CD4-positive, alpha-beta T cell (primary cell): ENCODE data around the gene KRT14. TPM values are rescaled to one million over a fixed set of nuclear protein-coding genes. Genes with fewer than 3 reads are reported as not detected.

Source experiments
- ATAC-seq: fragments of 200-7000 bp; cut with Tn5 transposase; one replicate; pipeline ENCODE4 v1.10.0; 2022; ENCODE audit warnings: mild to moderate bottlenecking; ENCODE audit not compliant: poor library complexity
- CTCF ChIA-PET: fragments of 350-600 bp; sonication (Branson Sonifier 250); formaldehyde crosslinking; loops from one replicate; lab custom pipeline; 2021; ENCODE audit warnings: antibody characterized with exemption, inconsistent platforms; lab: Charles Lee
- POLR2A ChIA-PET: fragments of 350-600 bp; sonication (Branson Sonifier 250); formaldehyde crosslinking; loops from one replicate; lab custom pipeline; 2021; ENCODE audit warnings: antibody characterized with exemption, inconsistent platforms; lab: Charles Lee
- DNase-seq, 14 experiments: peaks; one replicate each; pipeline ENCODE4 v3.0.0-alpha.2; 2013 to 2020; ENCODE audit warnings: mixed read lengths in 2 of 14
- H3K27ac ChIP-seq, 2 donors: one replicate each; pipeline versions ENCODE4 v1.5.1 to v1.7.0; 2013; ENCODE audit warnings: low read length in 2 of 2, low read depth in 1 of 2, mild to moderate bottlenecking in 1 of 2
- H3K27me3 ChIP-seq, 2 experiments: 1 replicate in 1 of 2; 2 replicates in 1 of 2; pipeline versions ENCODE4 v1.6.1 to v1.7.0; 2013; ENCODE audit warnings: low read length in 2 of 2, control low read depth in 1 of 2, mild to moderate bottlenecking in 1 of 2, moderate library complexity in 1 of 2; ENCODE audit not compliant: insufficient read depth in 2 of 2, control insufficient read depth in 1 of 2
- H3K36me3 ChIP-seq: one replicate; pipeline ENCODE4 v1.6.1; 2013; ENCODE audit warnings: low read length, control low read depth; ENCODE audit not compliant: insufficient read depth
- H3K4me1 ChIP-seq: one replicate; pipeline ENCODE4 v1.6.1; 2013; ENCODE audit warnings: low read length, control low read depth; ENCODE audit not compliant: insufficient read depth
- H3K4me3 ChIP-seq: one replicate; pipeline ENCODE4 v1.5.1; 2013; ENCODE audit warnings: mild to moderate bottlenecking, low read length, moderate library complexity
- H3K9me3 ChIP-seq, 2 experiments: 1 replicate in 1 of 2; 2 replicates in 1 of 2; pipeline versions ENCODE4 v1.6.1 to v1.7.0; 2013; ENCODE audit warnings: low read length in 2 of 2, mild to moderate bottlenecking in 2 of 2, control low read depth in 1 of 2, moderate library complexity in 1 of 2; ENCODE audit not compliant: control insufficient read depth in 1 of 2, insufficient read depth in 1 of 2
- H3K27ac Mint-ChIP-seq: one replicate; pipeline ENCODE4 v1.8.0; 2020; ENCODE audit warnings: mixed read lengths
- H3K27me3 Mint-ChIP-seq: one replicate; pipeline ENCODE4 v1.8.0; 2021; ENCODE audit warnings: mixed read lengths
- H3K36me3 Mint-ChIP-seq: one replicate; pipeline ENCODE4 v1.8.0; 2021; ENCODE audit warnings: low read depth, mixed read lengths
- H3K4me1 Mint-ChIP-seq: one replicate; pipeline ENCODE4 v1.8.0; 2021; ENCODE audit warnings: low read depth, mixed read lengths
- H3K4me3 Mint-ChIP-seq: one replicate; pipeline ENCODE4 v1.8.0; 2020; ENCODE audit warnings: mild to moderate bottlenecking, mixed read lengths
- H3K9me3 Mint-ChIP-seq: one replicate; pipeline ENCODE4 v1.8.0; 2020; ENCODE audit warnings: mixed read lengths
- CTCF ChIP-seq: fragments of 200-600 bp; IDR thresholded peaks from one replicate; pipeline ENCODE4 v1.8.0; 2022; ENCODE audit warnings: antibody characterized with exemption, mild to moderate bottlenecking
- intact Hi-C, 2 experiments: fragments of 100-400 bp; cut with DNase I in 1 of 2; cut with micrococcal nuclease in 1 of 2; formaldehyde crosslinking; loops; one replicate each; pipeline versions ENCODE4 v1.15.1 to v1.9.0; 2023 to 2025; cut with DNase I, micrococcal nuclease
- total RNA-seq, 174 experiments: library from RNA in 2 of 174; stranded (reverse) in 2 of 174; gene quantifications; one replicate each; pipeline ENCODE4 v1.2.3 and lab custom pipeline; 2021 to 2026

KRT14 gene
- total RNA-seq, 2 experiments from 2014 or later: not detected

GRCh38 chr17:41534899-41535546, 51.7 kb downstream of the KRT14 start:
- Mint-ChIP-seq H3K36me3 (no peaks in the 10 kb centered on the region), H3K4me3 (no peak overlapping the region), H3K27me3 (peaks cover 50% of the 10 kb centered on the region), H3K4me1 (no peaks in the 10 kb centered on the region), H3K9me3 (no peaks in the 10 kb centered on the region), H3K27ac (no peak overlapping the region)
- CTCF ChIA-PET: interaction anchor here (1.8 kb wide), 1 partner anchor 14 kb away, joined by 6 read pairs; no protein-coding TSS in a partner anchor
- no peaks in the 10 kb centered on the region for H3K9me3 ChIP-seq
- H3K27me3 ChIP-seq: peaks cover 10 to 19% of the 10 kb centered on the region in 2 experiments
- POLR2A ChIA-PET: no interaction called here
- no peak for TF ChIP-seq CTCF
- H3K27ac ChIP-seq: no peak overlapping the region
- no peaks in the 10 kb centered on the region for H3K4me1 ChIP-seq
- intact Hi-C loops: no loop called here
- no peak for DNase-seq
- no peak overlapping the region for H3K4me3 ChIP-seq
- ATAC-seq: no peak
- no peaks in the 10 kb centered on the region for H3K36me3 ChIP-seq

GRCh38 chr17:41533613-41534012, 53.1 kb downstream of the KRT14 start:
- Mint-ChIP-seq H3K36me3 (no peaks in the 10 kb centered on the region), H3K4me3 (no peak overlapping the region), H3K9me3 (no peaks in the 10 kb centered on the region), H3K27ac (no peak overlapping the region), H3K27me3 (peaks cover 64% of the 10 kb centered on the region), H3K4me1 (peaks cover 7% of the 10 kb centered on the region)
- ATAC-seq (no peak), DNase-seq (no peak)
- Histone ChIP-seq H3K4me1 (peaks cover 2% of the 10 kb centered on the region), H3K27me3 (peaks cover 23 to 26% of the 10 kb centered on the region in 2 experiments), H3K36me3 (no peaks in the 10 kb centered on the region), H3K4me3 (no peak overlapping the region), H3K27ac (no peak overlapping the region), H3K9me3 (no peaks in the 10 kb centered on the region)
- ChIA-PET POLR2A (no interaction called here), CTCF (no interaction called here)
- TF ChIP-seq CTCF: no peak
- intact Hi-C loops: no loop called here

DNA sequence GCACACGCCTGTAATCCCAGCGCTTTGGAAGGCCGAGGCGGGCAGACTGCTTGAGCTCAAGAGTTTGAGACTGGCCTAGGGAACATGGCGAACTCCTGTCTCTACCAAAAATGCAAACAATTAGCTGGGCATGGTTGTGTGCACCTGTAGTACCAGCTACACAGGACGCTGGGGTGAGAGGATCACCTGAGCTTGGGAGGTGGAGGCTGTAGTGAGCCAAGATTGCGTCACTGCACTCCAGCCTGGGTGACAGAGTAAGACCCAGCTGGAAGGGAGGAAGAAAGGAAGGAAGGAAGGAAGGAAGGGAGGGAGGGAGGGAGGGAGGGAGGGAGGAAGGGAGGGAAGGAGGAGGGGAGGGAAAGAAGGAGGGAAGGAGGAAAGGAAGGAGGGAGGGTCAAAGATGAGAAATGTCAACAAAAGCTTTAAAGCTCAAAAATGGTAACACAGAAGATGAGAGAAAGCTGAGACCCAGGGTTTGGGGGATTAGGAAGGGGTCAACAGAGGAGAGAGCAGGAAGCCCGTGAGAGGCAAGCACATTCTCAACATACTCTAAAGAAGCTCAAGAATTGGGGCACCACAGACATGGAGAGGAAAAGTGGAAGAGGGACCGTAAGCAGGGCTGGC, 53.6 kb downstream of the KRT14 start:
- Mint-ChIP-seq H3K4me3 (no peak overlapping the region), H3K4me1 (peaks cover 11% of the 10 kb centered on the region), H3K36me3 (no peaks in the 10 kb centered on the region), H3K9me3 (no peaks in the 10 kb centered on the region), H3K27me3 (peaks cover 69% of the 10 kb centered on the region), H3K27ac (no peak overlapping the region)
- no peak for TF ChIP-seq CTCF
- H3K9me3 ChIP-seq: peaks cover 0 to 3% of the 10 kb centered on the region in 2 experiments
- ATAC-seq: no peak
- H3K36me3 ChIP-seq: no peaks in the 10 kb centered on the region
- CTCF ChIA-PET: no interaction called here
- intact Hi-C loops: no loop called here
- H3K4me3 ChIP-seq: no peak overlapping the region
- H3K4me1 ChIP-seq: peaks cover 7% of the 10 kb centered on the region
- DNase-seq: no peak
- H3K27me3 ChIP-seq: peaks cover 29 to 31% of the 10 kb centered on the region in 2 experiments
- POLR2A ChIA-PET: no interaction called here
- H3K27ac ChIP-seq: no peak overlapping the region

Other genes with a start within 250 kb of the KRT14 start
- gene KRT33A, start 236.1 kb downstream of the KRT14 start, total RNA-seq: not detected
- not detected for gene KRT33B, start 217.1 kb downstream of the KRT14 start, total RNA-seq
- not detected for gene KRT34, start 204.6 kb downstream of the KRT14 start, total RNA-seq
- gene KRT31, start 189.3 kb downstream of the KRT14 start, total RNA-seq: not detected
- gene KRT37, start 162.3 kb downstream of the KRT14 start, total RNA-seq: not detected
- gene KRT38, start 145.9 kb downstream of the KRT14 start, total RNA-seq: not detected
- gene KRT32, start 119.5 kb downstream of the KRT14 start, total RNA-seq: not detected
- gene KRT35, start 105.7 kb downstream of the KRT14 start, total RNA-seq: not detected
- not detected for gene KRT36, start 97.0 kb downstream of the KRT14 start, total RNA-seq
- not detected for gene KRT13, start 81.3 kb downstream of the KRT14 start, total RNA-seq
- not detected for gene KRT15, start 68.0 kb downstream of the KRT14 start, total RNA-seq
- not detected for gene KRT19, start 58.6 kb downstream of the KRT14 start, total RNA-seq
- not detected for gene KRT9, start 14.8 kb downstream of the KRT14 start, total RNA-seq
- not detected for gene KRT16, start 25.9 kb upstream of the KRT14 start, total RNA-seq
- gene KRT17, start 37.7 kb upstream of the KRT14 start, total RNA-seq: not detected
- gene EIF1, start 102.0 kb upstream of the KRT14 start, total RNA-seq: 1,000 to 10,000 TPM; 3,351 to 3,391 TPM
- gene GAST, start 125.4 kb upstream of the KRT14 start, total RNA-seq: not detected
- under 1 TPM in 1 of 2 experiments, not detected in 1; 0.11 TPM for gene HAP1, start 147.7 kb upstream of the KRT14 start, total RNA-seq
- 1 to 10 TPM in 1 of 2 experiments, under 1 TPM in 1; 0.88 to 1.1 TPM for gene JUP, start 199.8 kb upstream of the KRT14 start, total RNA-seq
- gene P3H4, start 225.1 kb upstream of the KRT14 start, total RNA-seq: 1 to 10 TPM; 1.3 to 2.3 TPM
- not detected for gene FKBP10, start 226.1 kb upstream of the KRT14 start, total RNA-seq
- gene NT5C3B, start 249.3 kb upstream of the KRT14 start, total RNA-seq: 10 to 100 TPM; 25.7 to 29.7 TPM